Femur (tissue), 1 donor: ENCODE data around the gene BPIFA2.
"Not testable (repeated sequence)": the region's sequence is repeated elsewhere in the genome, so short reads cannot be mapped to it uniquely, and the experiment has no call there.

Experiments used
- DNase-seq: peaks from one replicate; pipeline ENCODE4 v3.0.0-alpha.2; 2017

BPIFA2 gene

GRCh38 chr20:33167859-33168258 lies at the start of gene BPIFA2:
TSS of gene BPIFA2 (plus strand) at chr20:33168159. CDS start at chr20:33169146, 987 bp downstream.
- DNase-seq = no peak

- no peak for DNase-seq
These were observed 47.9 kb upstream of the BPIFA2 start for GRCh38 chr20:33119725-33120720.

GRCh38 chr20:33120934-33121333 lies 47.0 kb upstream of the BPIFA2 start:
- DNase-seq = no peak

- not testable (repeated sequence) for DNase-seq
These were observed 45.7 kb upstream of the BPIFA2 start for GRCh38 chr20:33122297-33122696.

GRCh38 chr20:33124261-33124660 lies 43.7 kb upstream of the BPIFA2 start:
- DNase-seq = no peak

- DNase-seq = no peak
These were observed 43.0 kb upstream of the BPIFA2 start for GRCh38 chr20:33124994-33125393.

GRCh38 chr20:33125983-33126382 lies 42.0 kb upstream of the BPIFA2 start:
- no peak for DNase-seq

- DNase-seq = no peak
These were observed 40.4 kb upstream of the BPIFA2 start for GRCh38 chr20:33127422-33128097.

GRCh38 chr20:33130568-33131061 lies 37.3 kb upstream of the BPIFA2 start:
- no peak for DNase-seq

GRCh38 chr20:33131949-33132473 lies 35.9 kb upstream of the BPIFA2 start:
- no peak for DNase-seq

GRCh38 chr20:33132513-33133372 lies 35.2 kb upstream of the BPIFA2 start:
- no peak for DNase-seq

GRCh38 chr20:33133373-33133941 lies 34.5 kb upstream of the BPIFA2 start:
- DNase-seq = no peak

- no peak for DNase-seq
These were observed 30.8 kb upstream of the BPIFA2 start for GRCh38 chr20:33137195-33137594.

GRCh38 chr20:33139467-33139866 lies 28.5 kb upstream of the BPIFA2 start:
- no peak for DNase-seq

GRCh38 chr20:33145521-33145920 lies 22.4 kb upstream of the BPIFA2 start:
- DNase-seq = no peak

GRCh38 chr20:33147299-33147698 lies 20.7 kb upstream of the BPIFA2 start:
- DNase-seq = no peak

GRCh38 chr20:33148040-33148439 lies 19.9 kb upstream of the BPIFA2 start:
- DNase-seq = no peak

GRCh38 chr20:33154252-33154651 lies 13.7 kb upstream of the BPIFA2 start:
- no peak for DNase-seq

GRCh38 chr20:33158637-33159385 lies 9.1 kb upstream of the BPIFA2 start:
- DNase-seq = no peak

GRCh38 chr20:33159713-33160112 lies 8.2 kb upstream of the BPIFA2 start:
- DNase-seq = no peak

GRCh38 chr20:33160681-33161080 lies 7.3 kb upstream of the BPIFA2 start:
- no peak for DNase-seq
